ENCODE data around the gene RBM20. TPM values are rescaled to one million over a fixed set of nuclear protein-coding genes. Genes with fewer than 3 reads are reported as not detected.
"Not testable (repeated sequence)": the region's sequence is repeated elsewhere in the genome, so short reads cannot be mapped to it uniquely, and the experiment has no call there.

The RBM20 gene
- total RNA-seq, 1 experiment from 2014 or later, result not detected

- H3K4me3 ChIP-seq, result no peak overlapping the region
- no peak for DNase-seq
- no peaks in the 10 kb centered on the region for H3K36me3 ChIP-seq
- no peaks in the 10 kb centered on the region for H3K27me3 ChIP-seq
- no peaks in the 10 kb centered on the region for H3K9me3 ChIP-seq
Measured at GRCh38 chr10:110704070-110704469, 59.9 kb downstream of the RBM20 start.

GRCh38 chr10:110704906-110705476 lies 60.9 kb downstream of the RBM20 start:
- Histone ChIP-seq H3K27me3 (no peaks in the 10 kb centered on the region), H3K4me3 (no peak overlapping the region), H3K36me3 (no peaks in the 10 kb centered on the region), H3K9me3 (no peaks in the 10 kb centered on the region)
- DNase-seq, result no peak

- H3K9me3 ChIP-seq, H3K27me3 ChIP-seq, H3K4me3 ChIP-seq, DNase-seq, H3K36me3 ChIP-seq: not testable (repeated sequence)
Measured at GRCh38 chr10:110705596-110705995, 61.5 kb downstream of the RBM20 start.

- Histone ChIP-seq H3K36me3 (no peaks in the 10 kb centered on the region), H3K4me3 (no peak overlapping the region), H3K27me3 (no peaks in the 10 kb centered on the region), H3K9me3 (no peaks in the 10 kb centered on the region)
- peak; percentile 29 for DNase-seq
Measured at GRCh38 chr10:110706690-110707098, 62.6 kb downstream of the RBM20 start.

- H3K36me3 ChIP-seq, result no peaks in the 10 kb centered on the region
- DNase-seq, result peak; percentile 22
Measured at GRCh38 chr10:110708776-110709443, 64.8 kb downstream of the RBM20 start.

GRCh38 chr10:110709444-110709828 lies 65.3 kb downstream of the RBM20 start:
- Histone ChIP-seq H3K4me3 (no peak overlapping the region), H3K36me3 (no peaks in the 10 kb centered on the region), H3K27me3 (no peaks in the 10 kb centered on the region), H3K9me3 (no peaks in the 10 kb centered on the region)
- no peak for DNase-seq

More at GRCh38 chr10:110708776-110709443, 64.8 kb downstream of the RBM20 start:
- Histone ChIP-seq H3K27me3 (no peaks in the 10 kb centered on the region), H3K4me3 (no peak overlapping the region), H3K9me3 (no peaks in the 10 kb centered on the region)

GRCh38 chr10:110709964-110710587 lies 65.9 kb downstream of the RBM20 start:
- no peaks in the 10 kb centered on the region for H3K27me3 ChIP-seq
- H3K36me3 ChIP-seq, result no peaks in the 10 kb centered on the region
- no peaks in the 10 kb centered on the region for H3K9me3 ChIP-seq
- DNase-seq, result no peak
- H3K4me3 ChIP-seq, result no peak overlapping the region

GRCh38 chr10:110710621-110711020 lies 66.5 kb downstream of the RBM20 start:
- DNase-seq, result no peak
- H3K9me3 ChIP-seq, result no peaks in the 10 kb centered on the region
- no peaks in the 10 kb centered on the region for H3K36me3 ChIP-seq
- H3K27me3 ChIP-seq, result no peaks in the 10 kb centered on the region
- H3K4me3 ChIP-seq, result no peak overlapping the region

GRCh38 chr10:110711382-110711781 lies 67.2 kb downstream of the RBM20 start:
- Histone ChIP-seq H3K9me3 (no peaks in the 10 kb centered on the region), H3K27me3 (no peaks in the 10 kb centered on the region), H3K36me3 (no peaks in the 10 kb centered on the region), H3K4me3 (no peak overlapping the region)
- DNase-seq, result no peak

- Histone ChIP-seq H3K4me3 (no peak overlapping the region), H3K36me3 (no peaks in the 10 kb centered on the region), H3K27me3 (no peaks in the 10 kb centered on the region), H3K9me3 (no peaks in the 10 kb centered on the region)
- no peak for DNase-seq
Measured at GRCh38 chr10:110714356-110714755, 70.2 kb downstream of the RBM20 start.

- no peaks in the 10 kb centered on the region for H3K27me3 ChIP-seq
- H3K4me3 ChIP-seq, result no peak overlapping the region
- H3K36me3 ChIP-seq, result no peaks in the 10 kb centered on the region
- no peaks in the 10 kb centered on the region for H3K9me3 ChIP-seq
- no peak for DNase-seq
Measured at GRCh38 chr10:110717781-110718589, 73.8 kb downstream of the RBM20 start.

- Histone ChIP-seq H3K4me3 (no peak overlapping the region), H3K27me3 (no peaks in the 10 kb centered on the region), H3K9me3 (no peaks in the 10 kb centered on the region), H3K36me3 (no peaks in the 10 kb centered on the region)
- DNase-seq, result no peak
Measured at GRCh38 chr10:110721406-110722038, 77.4 kb downstream of the RBM20 start.

GRCh38 chr10:110723224-110723891 lies 79.2 kb downstream of the RBM20 start:
- no peak overlapping the region for H3K4me3 ChIP-seq
- no peaks in the 10 kb centered on the region for H3K9me3 ChIP-seq
- DNase-seq, result no peak

GRCh38 chr10:110724116-110724921 lies 80.2 kb downstream of the RBM20 start:
- no peak for DNase-seq
- Histone ChIP-seq H3K4me3 (no peak overlapping the region), H3K9me3 (no peaks in the 10 kb centered on the region), H3K27me3 (no peaks in the 10 kb centered on the region), H3K36me3 (no peaks in the 10 kb centered on the region)

More at GRCh38 chr10:110723224-110723891, 79.2 kb downstream of the RBM20 start:
- Histone ChIP-seq H3K36me3 (no peaks in the 10 kb centered on the region), H3K27me3 (no peaks in the 10 kb centered on the region)

GRCh38 chr10:110724937-110725336 lies 80.8 kb downstream of the RBM20 start:
- no peak for DNase-seq
- Histone ChIP-seq H3K27me3 (no peaks in the 10 kb centered on the region), H3K4me3 (no peak overlapping the region), H3K36me3 (no peaks in the 10 kb centered on the region), H3K9me3 (no peaks in the 10 kb centered on the region)

All from MG63 (cell line).